T-helper 1 cell (primary cell): Measurements from ENCODE around the gene TRAP1.
"Not testable (repeated sequence)": the region's sequence is repeated elsewhere in the genome, so short reads cannot be mapped to it uniquely, and the experiment has no call there.

ENCODE experiments used
- DNase-seq, 5 donors: peaks; one replicate each; pipeline ENCODE4 v3.0.0-alpha.2; 2012 to 2020

TRAP1 gene

DNA sequence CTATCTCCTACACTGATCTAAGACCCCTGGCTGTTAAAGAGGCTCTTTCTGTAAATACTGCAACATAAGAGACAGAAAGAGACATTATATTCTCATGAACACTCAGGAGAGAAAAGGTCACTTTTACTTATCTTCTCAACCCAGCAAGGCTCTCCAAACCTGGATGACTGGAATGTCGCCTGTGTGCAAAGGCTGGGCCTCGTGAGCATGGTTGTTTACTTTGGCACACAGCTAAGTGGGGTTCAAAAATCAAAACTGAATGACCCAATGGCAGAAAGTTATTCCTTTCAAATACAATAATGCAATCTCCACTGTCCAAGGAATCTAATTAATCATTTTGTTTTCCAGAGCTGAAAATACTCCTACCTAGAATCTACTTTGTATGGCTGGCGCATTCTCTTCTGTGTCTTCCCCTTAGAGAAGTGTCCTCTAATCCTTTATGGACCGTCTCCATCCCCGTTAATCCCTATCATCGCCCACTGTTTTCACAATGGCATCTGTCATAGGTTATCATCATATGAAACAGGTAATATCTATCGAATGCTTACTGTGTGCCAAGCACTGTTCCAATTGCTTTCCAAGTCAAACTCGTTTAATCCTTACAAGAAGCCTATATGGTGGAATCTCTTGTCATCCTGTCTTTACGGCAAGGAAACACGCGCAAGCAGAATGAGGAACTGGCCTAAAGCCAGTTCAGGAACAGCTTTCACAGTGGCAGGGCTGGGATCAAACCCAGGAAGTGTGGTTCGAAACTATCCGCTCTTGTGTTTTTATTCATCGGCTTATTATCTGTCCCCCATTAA, 107.2 kb downstream of the TRAP1 start:
- DNase-seq, result no peak

GRCh38 chr16:3608976-3609375, 108.3 kb downstream of the TRAP1 start:
- DNase-seq, result not testable (repeated sequence)

DNA sequence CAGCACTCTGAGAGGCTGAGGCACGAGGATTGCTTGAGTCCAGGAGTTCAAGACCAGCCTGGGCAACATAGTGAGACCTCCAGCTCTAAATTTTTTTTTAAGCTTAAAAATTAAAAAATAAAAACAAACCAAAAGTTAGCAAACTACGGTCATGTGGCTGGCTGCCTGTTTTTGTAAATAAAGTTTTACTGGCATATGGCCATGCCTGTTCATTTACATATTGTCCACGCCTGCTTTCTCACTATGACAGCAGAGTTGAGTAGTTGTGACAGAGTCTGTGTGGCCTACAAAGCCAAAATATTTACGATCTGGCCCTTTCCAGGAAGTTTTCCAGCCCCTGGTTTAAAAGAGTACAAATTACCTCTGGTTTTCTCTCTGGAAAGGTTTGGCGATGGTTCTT, 109.3 kb downstream of the TRAP1 start:
- DNase-seq, result no peak
